Measurements from ENCODE around the gene PLCB1.
A peak's percentile ranks its signal among the peaks of the same experiment; 100 is the strongest.

PLCB1 gene

GRCh38 chr20:8301655-8302054 is 169.6 kb downstream of the PLCB1 start:
- no peak for DNase-seq (ENCODE audit: low read depth)

- DNase-seq (ENCODE audit: low read depth): no peak
Measured at GRCh38 chr20:8303651-8304050, 171.6 kb downstream of the PLCB1 start.

- no peak for DNase-seq (ENCODE audit: low read depth)
Measured at GRCh38 chr20:8304124-8304816, 172.2 kb downstream of the PLCB1 start.

DNA sequence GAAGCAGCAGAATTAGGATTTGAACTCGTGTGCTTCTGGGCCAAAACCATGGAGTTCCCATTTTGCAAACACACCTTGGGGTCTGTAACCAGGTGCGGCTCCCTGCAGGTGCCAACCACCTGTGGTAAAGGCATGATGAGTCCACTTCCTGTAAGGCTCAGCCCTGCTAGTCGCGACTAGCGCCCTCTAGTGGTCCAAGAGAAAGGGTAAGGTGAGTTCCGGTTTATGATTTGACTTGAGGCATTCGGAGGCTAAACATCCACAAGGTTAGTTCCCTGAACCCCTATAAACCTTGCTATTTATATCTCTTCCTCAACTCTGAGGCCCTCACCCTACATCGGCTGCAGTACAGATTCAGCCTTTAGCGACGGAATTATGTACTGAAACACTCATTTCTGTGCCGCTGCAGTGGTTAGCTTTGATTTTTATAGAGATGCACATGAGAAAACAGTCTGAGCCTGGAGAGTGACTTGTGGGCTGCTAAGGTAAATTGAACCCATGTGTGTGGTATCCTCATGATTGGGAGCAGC is 173.4 kb downstream of the PLCB1 start:
- DNase-seq (ENCODE audit: low read depth): peak; percentile 25

DNA sequence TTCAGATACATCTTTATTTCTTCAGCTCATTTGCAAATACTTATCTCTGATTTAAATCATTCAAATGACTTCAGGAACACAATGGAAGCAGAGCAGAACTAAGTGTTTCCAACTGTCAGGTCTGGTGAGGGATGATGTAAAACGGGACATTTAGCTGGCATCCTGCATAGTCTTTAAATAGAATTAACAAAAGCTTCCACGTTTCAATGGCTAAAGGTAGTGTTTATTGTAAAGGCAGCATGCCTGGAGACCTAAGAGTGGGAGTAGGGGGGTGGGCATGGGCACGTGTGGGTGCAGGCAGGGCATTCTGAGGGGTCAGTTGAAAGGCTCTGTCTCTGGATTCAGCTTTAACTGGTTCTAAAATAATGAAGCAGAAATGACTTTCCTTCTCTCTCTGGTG is 174.9 kb downstream of the PLCB1 start:
- no peak for DNase-seq (ENCODE audit: low read depth)

- DNase-seq (ENCODE audit: low read depth): no peak
Measured at GRCh38 chr20:8309634-8310033, 177.6 kb downstream of the PLCB1 start.

DNA sequence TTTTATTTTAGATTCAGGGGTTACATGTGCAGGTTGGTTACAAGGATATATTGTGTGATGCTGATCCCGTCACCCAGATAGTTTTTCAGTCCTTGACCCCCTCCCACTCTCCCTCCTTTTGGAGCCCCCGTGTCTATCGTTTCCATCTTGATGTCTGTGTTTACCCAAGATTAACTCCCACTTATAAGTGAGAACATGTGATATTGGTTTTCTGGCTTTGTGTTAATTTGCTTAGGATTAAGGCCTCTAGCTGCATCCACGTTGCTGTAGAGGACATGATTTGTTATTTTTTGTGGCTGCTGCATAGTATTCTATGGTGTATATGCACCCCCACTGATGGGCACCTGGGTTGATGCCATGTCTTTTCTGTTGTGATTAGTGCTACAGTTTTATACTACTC is 178.6 kb downstream of the PLCB1 start:
- DNase-seq (ENCODE audit: low read depth): no peak

DNA sequence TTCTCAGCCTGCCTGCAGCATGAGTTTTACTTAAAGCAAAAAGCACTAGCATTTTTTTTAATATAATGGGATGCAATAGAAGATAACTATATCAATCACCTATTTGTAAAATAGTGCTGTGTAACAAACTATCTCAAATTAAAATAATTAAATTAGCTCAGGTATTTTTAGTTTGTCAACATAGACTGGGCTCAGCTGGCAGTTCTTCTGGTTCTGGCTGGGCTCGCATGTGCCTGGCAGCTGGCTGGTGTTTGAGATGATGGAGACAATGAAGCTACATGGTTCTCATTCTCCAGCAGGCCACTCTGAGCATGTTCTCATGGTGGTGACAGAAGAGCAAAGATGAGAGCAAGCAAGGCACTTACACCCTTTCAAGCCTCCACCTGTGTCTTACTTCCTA is 181.0 kb downstream of the PLCB1 start:
- DNase-seq (ENCODE audit: low read depth): no peak

- DNase-seq (ENCODE audit: low read depth): no peak
Measured at GRCh38 chr20:8315639-8316573, 183.8 kb downstream of the PLCB1 start.

DNA sequence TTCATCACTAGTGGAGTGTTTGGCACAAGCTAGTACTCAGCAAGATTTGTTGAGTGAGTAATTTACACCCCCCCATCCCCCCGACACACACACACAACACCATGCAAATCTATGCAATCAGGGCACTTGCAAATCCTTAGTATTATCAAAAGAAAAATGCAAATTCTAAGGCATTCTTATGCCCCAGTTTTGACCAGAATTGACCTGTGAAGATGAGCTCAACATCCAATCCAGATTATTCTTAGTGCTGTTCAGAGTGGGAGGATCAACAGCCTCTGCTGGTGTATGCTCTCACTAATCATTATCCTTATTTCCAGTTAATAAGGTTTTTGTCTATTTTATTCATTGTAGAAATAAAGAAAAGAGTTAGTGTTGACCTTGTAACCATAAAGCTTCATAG is 185.4 kb downstream of the PLCB1 start:
- DNase-seq (ENCODE audit: low read depth): no peak

- no peak for DNase-seq (ENCODE audit: low read depth)
Measured at GRCh38 chr20:8318965-8319625, 187.0 kb downstream of the PLCB1 start.

DNA sequence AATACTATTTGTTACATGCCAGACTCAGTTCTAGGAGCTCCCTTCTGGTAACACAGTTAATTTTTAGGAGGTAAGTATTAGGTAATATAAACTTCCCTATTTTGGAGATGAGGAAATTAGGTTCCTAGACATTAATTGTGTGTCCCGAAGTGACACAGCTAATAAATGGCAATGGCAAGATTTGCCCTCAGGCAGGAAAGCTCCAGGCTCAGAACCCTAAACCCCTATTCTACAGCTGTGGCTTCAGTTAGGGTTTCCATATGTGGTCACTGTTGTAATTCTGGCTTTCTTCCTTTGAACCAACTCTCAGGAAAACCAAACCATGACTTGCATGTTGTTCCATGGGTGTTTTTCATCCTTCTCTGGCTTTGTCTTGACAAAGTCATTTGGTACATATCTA is 188.2 kb downstream of the PLCB1 start:
- no peak for DNase-seq (ENCODE audit: low read depth)

DNA sequence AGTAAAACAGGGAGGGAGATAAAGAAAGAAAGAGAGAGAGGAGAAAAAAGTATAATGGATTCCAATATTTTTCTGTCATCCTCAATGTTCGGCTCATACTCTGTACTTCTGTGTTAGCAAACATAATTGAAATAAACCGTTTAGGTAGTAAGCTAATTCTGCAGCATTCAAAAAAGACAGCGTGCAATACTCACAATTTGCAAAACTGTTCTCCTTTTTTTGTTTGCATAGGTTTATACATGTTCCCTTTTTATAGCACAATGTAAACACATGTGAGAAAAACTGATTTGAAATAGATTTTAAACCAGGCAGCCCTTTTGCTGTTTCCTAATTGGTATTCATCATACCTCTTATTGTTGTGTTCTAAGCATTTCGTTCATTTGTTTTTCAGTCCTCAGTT is 188.9 kb downstream of the PLCB1 start:
- DNase-seq (ENCODE audit: low read depth): no peak

DNA sequence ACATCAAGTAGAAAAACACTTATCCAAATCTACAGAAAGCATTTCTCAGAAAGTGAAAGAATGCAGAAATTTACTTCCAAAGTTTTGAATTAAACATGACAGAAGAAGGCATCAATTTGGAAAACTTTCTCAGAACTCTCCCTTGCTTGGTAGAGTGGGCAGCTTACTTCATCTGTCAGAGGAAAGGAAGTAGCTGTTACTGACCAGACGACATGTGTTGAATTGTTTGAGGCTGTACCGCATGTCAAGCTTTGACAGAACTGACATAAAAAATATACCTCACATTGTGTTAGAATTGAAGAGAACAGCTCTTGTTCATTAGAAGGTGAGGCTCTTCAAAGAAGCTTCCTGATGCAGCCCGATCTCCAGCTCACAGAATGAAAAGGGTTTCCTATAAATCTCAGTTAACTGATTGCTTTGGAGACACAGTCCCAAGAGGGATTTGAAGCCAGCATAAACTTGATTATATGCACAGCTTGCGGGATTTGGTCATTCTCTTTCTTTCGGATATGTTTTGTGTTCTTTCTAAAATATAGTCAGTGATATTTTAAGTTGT is 190.7 kb downstream of the PLCB1 start:
- no peak for DNase-seq (ENCODE audit: low read depth)

DNA sequence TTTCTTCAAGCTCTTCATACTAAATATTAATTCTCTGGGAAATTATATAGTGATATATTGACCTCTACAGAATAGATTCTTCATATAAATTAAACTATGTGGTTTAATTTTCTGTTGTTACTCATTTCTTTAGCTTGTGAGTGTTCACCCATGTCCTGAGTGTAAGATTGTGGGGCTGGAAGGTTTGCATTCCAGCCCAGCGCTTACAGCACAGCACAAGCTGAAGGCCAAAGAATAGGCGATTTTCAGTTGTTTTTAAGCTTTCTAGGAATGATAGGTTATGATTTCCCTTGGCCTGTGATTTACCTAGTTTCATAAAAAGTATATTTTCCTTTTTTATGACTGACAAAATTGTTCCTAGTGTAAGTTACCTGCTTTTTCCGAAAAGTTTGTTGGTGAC is 194.1 kb downstream of the PLCB1 start:
- no peak for DNase-seq (ENCODE audit: low read depth)

DNA sequence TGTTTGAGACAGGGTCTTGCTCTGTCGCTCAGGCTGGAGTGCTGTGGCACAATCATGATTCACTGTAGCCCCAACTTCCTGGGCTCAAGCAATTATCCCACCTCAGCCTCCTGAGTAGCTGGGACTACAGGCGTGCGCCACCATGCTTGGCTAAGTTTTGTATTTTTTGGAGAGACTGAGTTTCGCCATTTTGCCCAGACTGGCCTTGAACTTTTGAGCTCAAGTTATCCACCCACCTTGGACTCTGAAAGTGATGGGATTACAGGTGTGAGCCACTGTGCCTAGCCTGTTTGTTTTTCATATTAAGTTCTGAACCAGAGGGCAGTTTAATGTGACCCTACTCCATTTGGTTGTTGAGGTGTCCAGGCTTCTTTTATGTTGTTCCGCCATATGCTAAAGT is 194.8 kb downstream of the PLCB1 start:
- DNase-seq (ENCODE audit: low read depth): no peak

- no peak for DNase-seq (ENCODE audit: low read depth)
Measured at GRCh38 chr20:8328189-8328588, 196.1 kb downstream of the PLCB1 start.

DNA sequence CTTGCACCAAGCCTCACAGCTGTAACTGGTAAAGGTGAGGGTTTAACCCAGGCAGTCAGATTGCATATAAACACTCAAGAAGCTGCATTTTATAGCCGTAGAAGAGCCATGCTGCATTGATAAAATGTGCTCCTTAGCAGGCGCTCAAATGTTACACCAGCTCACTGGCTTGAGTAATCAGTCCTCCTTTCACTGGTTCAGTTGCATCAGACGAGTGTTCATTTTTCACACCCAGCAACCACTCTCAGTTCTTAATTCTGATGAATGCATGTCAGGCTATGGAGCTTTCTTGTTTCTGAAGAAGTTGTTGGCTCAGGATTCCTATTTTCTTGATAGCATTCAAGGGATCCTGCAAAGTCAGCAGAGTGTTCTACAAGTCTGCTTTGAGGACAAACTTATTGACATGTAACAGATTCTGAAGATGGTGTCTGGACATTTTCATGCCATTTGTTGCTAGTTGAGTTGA is 198.3 kb downstream of the PLCB1 start:
- no peak for DNase-seq (ENCODE audit: low read depth)

DNA sequence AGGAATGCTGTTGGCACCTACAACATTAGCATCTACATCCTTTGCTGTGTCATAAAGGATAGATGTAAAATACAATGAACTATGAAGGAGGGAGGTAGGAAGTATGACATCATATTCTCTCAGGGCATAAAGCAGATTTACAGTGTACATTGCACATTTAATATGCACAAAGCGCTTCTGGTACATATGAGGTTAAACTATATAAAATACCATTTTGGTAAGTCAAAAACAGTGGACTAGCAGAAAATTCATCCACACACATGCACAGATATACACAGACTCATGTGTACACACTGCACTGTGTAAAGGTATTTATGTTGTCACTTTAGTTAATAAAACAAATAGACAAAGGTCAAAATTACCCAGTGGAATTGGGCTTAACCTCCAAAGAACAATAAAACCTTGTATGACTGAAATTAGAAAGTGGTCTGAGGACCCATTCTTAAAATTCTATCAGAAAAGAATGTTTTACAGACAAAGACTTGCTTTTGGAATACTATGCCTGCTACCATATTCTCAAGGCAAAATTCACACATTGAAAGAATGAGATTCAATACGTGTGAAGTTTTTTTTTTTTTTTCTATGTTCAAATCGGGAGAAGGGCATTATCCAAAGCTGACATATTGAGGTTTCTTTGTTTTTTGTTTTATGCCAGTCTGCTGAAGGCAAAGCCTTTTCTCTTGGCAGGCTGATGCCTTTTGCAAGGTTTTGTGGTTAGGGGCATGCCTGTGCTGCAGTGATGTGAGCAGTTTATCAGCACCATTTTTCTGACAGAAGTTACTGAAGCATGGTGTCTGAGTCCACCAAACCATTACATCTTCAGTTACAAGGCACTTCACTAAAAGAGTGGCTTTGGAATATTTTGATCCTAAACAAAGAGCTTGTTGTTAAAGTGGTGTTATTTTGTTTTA is 199.0 kb downstream of the PLCB1 start:
- peak; percentile 21 for DNase-seq (ENCODE audit: low read depth)

GRCh38 chr20:8331740-8332412 is 199.8 kb downstream of the PLCB1 start:
- no peak for DNase-seq (ENCODE audit: low read depth)

DNA sequence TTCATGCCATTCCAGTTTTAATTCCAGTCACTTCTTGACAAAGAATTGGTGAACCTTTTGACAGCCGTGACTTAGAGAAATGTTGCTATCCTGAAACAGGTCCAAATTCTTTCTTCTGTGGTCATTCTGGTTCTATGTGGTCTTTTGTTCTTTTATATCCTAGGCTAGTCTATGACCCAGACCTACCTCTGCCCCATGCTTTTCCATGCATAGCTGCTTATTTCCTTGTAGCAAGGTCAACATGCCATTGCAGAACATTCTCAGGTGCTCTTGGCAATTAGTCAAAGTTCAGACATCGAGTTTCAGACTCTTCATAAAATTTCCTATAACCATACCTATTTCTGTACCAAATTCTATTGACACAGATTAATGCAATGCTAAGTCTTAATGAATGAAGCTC is 202.6 kb downstream of the PLCB1 start:
- no peak for DNase-seq (ENCODE audit: low read depth)

Data from CMK (cell line).